ENCODE measurements around the gene GLUD1.
A peak's percentile ranks its signal among the peaks of the same experiment; 100 is the strongest.
"Not testable (repeated sequence)": the region's sequence is repeated elsewhere in the genome, so short reads cannot be mapped to it uniquely, and the experiment has no call there.

GLUD1 gene

GRCh38 chr10:87085537-87085936 lies 9.1 kb downstream of the GLUD1 start:
- no peak for DNase-seq

DNA sequence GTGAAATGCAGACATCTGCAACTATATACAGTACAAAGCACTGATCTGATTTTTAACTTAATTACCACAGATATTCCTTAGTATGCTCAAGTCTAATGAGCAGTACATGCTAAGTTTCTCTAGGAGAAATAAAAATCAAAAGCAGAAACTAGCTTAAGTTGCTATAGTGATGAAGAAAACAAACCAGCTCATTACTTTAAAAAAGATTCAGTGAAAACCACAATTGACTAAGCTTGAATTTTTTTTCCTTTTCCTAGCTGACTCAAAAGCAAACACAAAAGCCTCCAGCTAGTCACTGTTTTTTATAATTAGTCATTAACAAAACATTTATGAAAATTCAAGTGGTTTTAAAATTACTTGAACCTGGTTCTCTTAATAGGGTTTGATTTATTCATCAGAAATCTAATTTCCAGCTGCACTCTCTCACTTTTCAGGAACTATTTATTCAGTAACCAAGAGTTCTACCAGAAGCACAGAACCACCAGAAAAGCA lies 10.3 kb downstream of the GLUD1 start:
- not testable (repeated sequence) for DNase-seq

- not testable (repeated sequence) for DNase-seq
Observed at GRCh38 chr10:87083576-87084290, 10.9 kb downstream of the GLUD1 start.

- DNase-seq: not testable (repeated sequence)
Observed at GRCh38 chr10:87082219-87082618, 12.4 kb downstream of the GLUD1 start.

DNA sequence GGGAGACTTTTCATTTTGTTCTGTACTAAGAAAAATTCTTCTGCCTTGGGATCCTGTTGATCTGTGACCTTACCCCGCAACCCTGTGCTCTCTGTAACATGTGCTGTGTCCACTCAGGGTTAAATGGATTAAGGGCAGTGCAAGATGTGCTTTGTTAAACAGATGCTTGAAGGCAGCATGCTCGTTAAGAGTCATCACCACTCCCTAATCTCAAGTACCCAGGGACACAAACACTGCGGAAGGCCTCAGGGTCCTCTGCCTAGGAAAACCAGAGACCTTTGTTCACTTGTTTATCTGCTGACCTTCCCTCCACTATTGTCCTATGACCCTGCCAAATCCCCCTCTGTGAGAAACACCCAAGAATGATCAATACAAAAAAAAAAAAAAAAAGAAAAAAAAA lies 13.1 kb downstream of the GLUD1 start:
- DNase-seq: not testable (repeated sequence)

- DNase-seq: not testable (repeated sequence)
Observed at GRCh38 chr10:87080621-87081020, 14.0 kb downstream of the GLUD1 start.

DNA sequence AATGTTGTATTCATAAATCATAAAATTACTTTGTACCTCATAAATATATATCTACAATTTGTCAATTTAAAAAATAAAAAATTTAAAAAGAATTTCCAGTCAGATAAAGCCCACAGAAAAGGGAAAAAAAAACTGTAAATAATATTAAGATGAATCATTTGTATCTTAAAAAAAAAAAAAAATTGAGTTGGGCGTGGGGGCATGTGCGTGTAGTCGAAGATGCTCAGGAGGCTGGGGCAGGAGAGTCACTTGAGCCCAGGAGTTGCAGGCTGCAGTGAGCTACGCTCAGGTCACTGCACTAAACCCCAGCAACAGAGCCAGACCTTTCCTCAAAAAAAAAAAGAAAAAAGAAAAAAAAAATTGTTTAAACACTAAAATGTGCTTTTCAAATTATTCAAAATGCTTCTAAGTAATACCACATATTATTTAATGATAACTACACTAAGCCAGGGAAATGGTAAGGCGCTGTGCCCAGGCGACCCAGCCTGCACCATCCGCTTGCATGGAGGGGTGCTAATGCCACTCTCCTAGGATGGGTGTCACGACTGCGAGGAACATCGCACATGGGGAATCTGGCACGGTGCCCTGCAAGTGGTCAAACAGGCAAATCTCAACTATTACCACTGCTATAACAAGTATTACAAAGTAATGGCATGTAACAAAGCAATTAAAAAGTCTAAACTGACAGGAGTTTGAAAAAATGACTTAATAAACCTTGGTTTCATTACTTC lies 15.4 kb downstream of the GLUD1 start:
- DNase-seq: no peak

DNA sequence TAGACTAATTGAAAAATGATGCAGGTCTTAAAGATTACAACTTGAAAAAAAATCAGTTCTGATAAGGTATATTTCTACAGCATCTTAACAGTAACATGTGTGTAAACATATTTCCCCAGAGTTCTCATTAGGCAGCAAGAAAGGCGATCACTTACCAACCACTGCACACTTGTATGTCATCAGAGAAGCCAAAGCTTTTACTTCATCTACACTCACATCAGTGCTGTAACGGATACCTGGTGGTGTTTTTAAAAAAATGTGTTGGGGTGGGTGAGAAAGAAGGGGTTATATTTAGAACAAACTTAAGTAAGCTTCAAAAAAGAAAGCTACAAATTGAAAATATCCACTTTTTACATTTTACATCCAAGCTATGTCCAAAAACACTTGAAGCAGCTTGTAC lies 18.2 kb downstream of the GLUD1 start:
- DNase-seq: not testable (repeated sequence)

- DNase-seq: no peak
Observed at GRCh38 chr10:87072449-87072848, 22.2 kb downstream of the GLUD1 start.

DNA sequence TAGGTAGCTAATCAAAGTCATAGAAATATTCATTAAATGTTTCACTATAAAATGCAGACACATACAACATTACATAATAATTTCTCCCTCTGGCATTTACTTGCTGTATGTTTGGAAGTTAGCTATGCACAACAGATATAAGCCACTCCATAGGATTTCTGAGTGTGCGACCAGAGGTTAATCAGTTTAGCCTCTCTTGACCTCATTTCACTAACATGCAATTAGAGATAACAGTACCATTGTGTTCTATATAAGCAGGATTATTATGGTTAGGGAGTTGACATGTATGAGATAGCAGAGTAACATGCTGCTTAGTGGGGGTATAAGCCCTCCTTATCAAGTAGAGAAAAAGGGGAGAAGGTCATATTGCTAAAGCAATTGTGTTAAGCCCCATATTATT lies 26.4 kb downstream of the GLUD1 start:
- no peak for DNase-seq

- no peak for DNase-seq
Observed at GRCh38 chr10:87066865-87067264, 27.8 kb downstream of the GLUD1 start.

GRCh38 chr10:87066178-87066577 lies 28.5 kb downstream of the GLUD1 start:
- no peak for DNase-seq

- DNase-seq: peak; percentile 48
Observed at GRCh38 chr10:87064651-87065050, 30.0 kb downstream of the GLUD1 start.

GRCh38 chr10:87060280-87060928 lies 34.2 kb downstream of the GLUD1 start:
- no peak for DNase-seq

GRCh38 chr10:87059401-87059800 lies 35.2 kb downstream of the GLUD1 start:
- DNase-seq: no peak

- DNase-seq: no peak
Observed at GRCh38 chr10:87058171-87058570, 36.5 kb downstream of the GLUD1 start.

- no peak for DNase-seq
Observed at GRCh38 chr10:87054373-87055295, 40.0 kb downstream of the GLUD1 start.

DNA sequence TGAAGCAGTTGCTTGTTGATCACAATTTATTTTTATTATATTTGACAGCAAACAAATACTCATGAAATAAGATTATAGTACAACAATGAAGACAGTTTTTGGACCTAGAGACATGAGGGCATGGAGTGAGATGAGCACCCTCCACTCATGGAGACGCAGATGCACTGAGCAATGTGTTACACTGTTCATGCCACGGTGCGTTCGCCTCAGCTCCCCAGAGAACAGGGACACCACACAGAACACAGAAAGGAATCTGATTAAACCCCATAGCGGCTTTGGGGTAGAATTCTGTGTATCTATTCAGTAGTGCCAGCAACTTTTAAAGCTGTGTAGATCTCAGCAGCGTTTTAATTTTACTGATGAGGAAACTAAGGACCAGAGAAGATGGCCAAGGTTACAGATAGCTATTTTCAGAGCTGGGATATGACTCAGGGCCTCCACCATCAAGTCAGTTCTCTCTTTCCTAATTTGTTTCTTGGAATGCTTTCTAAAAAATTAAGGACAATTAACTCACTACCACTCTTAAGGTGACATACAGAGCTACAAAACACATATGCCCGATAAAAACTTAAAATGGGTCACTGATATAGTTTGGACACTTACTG lies 41.0 kb downstream of the GLUD1 start:
- no peak for DNase-seq

DNA sequence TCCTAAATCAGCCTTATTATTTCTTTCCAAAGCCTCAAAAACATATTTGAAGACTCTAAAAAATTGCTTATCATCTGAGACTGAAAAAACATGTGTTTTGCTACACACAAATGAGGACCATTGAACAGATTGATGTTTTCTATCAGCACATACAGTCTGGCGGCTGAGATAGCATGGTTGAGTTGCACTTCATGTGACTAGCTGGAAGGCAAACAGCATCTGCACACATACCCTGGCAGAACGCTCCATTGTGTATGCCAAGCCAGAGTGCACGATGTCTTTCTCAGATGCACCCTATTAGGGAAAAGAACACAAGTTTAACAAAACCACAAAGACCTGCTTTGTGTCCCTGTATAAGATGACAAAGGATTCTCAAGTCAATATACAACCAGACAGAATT lies 41.5 kb downstream of the GLUD1 start:
- no peak for DNase-seq

DNA sequence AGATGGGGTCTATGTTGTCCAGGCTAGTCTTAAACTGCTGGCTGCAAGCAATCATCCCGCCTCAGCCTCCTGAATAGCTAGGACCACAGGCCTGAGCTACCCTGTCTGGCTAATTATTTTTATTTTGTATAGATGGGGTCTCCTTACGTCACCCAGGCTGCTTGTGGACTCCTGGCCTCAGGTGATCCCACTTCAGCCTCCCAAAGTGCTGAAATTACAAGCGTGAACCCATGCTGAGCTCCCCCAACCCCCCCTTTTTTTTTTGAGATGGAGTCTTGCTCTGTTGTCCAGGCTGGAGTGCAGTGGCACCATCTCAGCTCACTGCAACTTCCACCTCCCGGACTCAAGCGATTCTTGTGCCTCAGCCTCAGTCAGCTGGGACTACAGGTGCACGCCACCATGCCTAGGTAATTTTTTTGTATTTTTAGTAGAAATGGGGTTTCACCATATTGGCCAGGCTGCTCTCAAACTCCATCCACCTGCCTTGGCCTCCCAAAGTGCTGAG lies 49.2 kb downstream of the GLUD1 start:
- no peak for DNase-seq

DNA sequence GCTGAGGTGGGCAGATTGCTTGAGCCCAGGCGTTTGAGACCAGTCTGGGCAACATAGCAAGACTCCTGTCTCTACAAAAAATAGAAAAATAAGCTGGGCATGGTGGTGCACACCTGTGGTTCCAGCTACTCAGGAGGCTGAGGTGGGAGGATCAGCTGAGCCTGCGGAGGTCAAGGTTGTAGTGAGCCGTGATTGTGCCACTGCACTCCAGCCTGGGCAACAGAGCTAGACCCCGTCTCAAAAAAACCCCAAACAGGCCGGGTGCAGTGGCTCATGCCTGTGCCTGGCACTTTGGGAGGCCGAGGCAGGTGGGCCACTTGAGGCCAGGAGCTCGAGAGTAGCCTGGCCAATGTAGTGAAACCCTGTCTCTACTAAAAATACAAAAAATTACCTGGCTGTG lies 51.1 kb downstream of the GLUD1 start:
- not testable (repeated sequence) for DNase-seq

- no peak for DNase-seq
Observed at GRCh38 chr10:87038786-87039185, 55.9 kb downstream of the GLUD1 start.
